ENCODE results near the gene EDC3. TPM values are rescaled to one million over a fixed set of nuclear protein-coding genes. Genes with fewer than 3 reads are reported as not detected.
"Not testable (repeated sequence)": the region's sequence is repeated elsewhere in the genome, so short reads cannot be mapped to it uniquely, and the experiment has no call there.

EDC3 gene
- total RNA-seq, 1 donor from 2014 or later, result 11.0 TPM

DNA sequence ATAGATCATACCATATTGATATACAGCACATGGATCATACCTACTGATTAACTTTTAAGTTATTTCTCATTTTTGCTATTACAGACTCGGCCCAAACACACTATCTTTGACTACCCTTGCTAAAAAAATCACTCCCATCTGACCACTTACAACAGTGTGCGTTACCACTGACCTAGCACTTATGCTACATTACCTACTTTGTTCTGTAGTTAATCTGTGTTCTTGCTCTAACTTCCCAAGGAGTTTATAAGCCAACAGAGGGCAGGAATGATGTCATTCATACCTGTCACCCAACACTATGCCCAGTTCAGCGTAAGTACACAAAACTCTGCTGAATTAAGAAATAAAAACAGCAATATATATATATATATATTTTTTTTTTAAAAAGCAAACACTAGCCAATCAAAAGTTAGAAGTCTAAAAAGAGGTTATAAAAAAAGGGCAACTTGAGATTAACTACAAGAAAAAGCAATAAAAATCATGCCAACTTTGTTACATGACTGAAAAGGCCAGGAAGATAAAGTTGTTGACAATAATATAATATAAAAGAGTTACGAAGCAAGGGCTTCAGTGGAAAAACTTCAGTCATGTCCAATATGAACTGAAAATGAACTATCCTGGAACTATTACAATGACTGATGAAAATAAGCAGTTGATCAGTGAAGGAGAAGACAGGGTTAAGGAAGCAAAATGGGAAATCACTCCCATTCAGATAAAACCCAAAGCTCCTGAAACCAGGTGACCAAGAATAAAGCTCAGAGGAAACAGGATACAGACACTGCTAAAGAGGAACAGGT lies 33.6 kb downstream of the EDC3 start:
- TF ChIP-seq, protein P1, sequence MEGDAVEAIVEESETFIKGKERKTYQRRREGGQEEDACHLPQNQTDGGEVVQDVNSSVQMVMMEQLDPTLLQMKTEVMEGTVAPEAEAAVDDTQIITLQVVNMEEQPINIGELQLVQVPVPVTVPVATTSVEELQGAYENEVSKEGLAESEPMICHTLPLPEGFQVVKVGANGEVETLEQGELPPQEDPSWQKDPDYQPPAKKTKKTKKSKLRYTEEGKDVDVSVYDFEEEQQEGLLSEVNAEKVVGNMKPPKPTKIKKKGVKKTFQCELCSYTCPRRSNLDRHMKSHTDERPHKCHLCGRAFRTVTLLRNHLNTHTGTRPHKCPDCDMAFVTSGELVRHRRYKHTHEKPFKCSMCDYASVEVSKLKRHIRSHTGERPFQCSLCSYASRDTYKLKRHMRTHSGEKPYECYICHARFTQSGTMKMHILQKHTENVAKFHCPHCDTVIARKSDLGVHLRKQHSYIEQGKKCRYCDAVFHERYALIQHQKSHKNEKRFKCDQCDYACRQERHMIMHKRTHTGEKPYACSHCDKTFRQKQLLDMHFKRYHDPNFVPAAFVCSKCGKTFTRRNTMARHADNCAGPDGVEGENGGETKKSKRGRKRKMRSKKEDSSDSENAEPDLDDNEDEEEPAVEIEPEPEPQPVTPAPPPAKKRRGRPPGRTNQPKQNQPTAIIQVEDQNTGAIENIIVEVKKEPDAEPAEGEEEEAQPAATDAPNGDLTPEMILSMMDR (conservative IDR thresholded peaks at IDR 0.05; ENCODE audit: low read depth, low read length), result no peak
- no peak overlapping the region for H3K4me3 ChIP-seq (ENCODE audit: low read depth, low read length)

DNA sequence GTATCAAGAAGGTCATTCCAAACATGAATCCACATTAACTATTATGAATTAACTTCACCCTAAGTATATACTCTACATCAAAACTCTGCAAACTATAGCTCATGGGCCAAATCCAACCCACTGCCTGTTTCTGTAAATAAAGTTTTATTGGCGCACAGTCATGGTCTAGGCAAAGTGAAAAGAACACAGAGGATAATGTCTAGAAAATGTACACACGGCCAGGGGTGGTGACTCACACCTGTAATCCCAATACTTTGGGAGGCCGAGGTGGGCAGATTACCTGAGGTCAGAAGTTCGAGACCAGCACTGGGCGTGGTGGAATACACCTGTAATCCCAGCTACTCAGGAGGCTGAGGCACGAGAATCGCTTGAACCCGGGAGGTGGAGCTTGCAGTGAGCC lies 34.5 kb downstream of the EDC3 start:
- not testable (repeated sequence) for H3K4me3 ChIP-seq (ENCODE audit: low read depth, low read length); DNase-seq (ENCODE audit: low read depth)

More for the DNA sequence above, 33.6 kb downstream of the EDC3 start:
- no peak for DNase-seq (ENCODE audit: low read depth)

DNA sequence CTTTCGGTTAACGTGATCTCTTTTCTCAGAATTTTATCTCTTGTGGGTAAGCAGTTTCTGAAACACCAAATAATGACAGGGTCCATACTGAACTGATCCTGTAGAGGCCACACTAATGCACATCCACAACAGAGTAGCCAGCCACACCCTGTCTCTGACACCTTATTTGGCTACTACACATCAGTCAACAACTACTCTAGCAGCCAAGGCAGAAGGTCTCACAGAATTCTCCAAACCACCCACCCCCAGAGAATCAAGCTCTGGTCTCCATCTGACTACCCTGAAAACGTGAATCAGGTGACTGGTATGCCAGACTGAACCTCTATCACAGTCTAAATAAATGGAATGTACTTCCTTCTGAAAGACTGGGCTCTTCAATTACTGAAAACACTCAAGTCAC lies 38.0 kb downstream of the EDC3 start:
- TF ChIP-seq, protein P1 (conservative IDR thresholded peaks at IDR 0.05; ENCODE audit: low read depth, low read length), result no peak
- no peak overlapping the region for H3K4me3 ChIP-seq (ENCODE audit: low read depth, low read length)
- DNase-seq (ENCODE audit: low read depth), result no peak

DNA sequence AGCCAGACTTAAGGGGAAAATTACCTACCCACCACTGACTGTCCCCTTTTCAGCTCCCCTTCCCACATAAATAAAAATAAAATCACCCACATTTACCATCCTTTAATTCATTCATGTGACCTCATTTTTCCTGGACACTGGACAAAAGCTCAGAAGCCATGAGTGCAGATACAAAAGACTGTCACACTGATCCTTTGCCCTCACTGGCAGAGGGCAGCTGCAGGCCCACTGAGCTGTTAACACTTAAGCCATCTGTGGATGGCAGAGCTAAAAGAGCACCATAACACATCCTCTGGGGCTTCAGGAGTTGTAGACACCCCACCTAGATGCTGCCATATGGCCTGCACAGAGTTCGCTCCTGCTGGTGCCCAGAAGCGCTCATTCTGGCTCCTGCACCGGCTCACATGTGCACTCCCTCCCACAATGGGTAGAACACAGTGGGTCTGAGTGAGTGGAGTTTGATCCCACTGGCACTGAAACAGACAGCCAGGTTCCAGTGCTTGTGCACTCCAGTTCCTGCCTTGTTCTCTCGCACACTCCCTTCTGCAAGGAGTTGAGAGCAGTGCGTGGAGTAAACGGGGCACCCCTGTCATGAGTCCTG lies 38.8 kb downstream of the EDC3 start:
- no peak for DNase-seq (ENCODE audit: low read depth)
- TF ChIP-seq, protein P1 (conservative IDR thresholded peaks at IDR 0.05; ENCODE audit: low read depth, low read length), result no peak
- H3K4me3 ChIP-seq (ENCODE audit: low read depth, low read length), result no peak overlapping the region

DNA sequence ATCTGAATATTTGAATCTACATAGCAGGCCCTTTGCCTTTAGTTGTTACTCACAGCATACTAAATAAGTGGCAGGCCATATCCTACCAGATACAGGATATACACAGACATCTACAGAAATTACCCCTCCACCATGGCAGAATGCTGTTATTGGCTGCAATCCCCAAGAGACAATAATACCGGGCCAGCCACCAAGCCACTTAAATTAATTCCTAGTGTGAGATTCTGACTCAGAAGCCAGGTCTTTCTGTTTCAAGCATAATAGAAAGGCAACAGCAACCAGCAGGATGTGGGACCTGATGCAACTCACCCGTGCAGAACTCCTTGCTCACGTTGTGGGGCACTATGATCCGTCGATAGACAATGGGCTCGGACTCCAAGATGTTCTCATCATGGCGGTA lies 40.4 kb downstream of the EDC3 start:
- TF ChIP-seq, protein P1 (conservative IDR thresholded peaks at IDR 0.05; ENCODE audit: low read depth, low read length), result no peak
- DNase-seq (ENCODE audit: low read depth), result no peak
- H3K4me3 ChIP-seq (ENCODE audit: low read depth, low read length), result no peak overlapping the region

DNA sequence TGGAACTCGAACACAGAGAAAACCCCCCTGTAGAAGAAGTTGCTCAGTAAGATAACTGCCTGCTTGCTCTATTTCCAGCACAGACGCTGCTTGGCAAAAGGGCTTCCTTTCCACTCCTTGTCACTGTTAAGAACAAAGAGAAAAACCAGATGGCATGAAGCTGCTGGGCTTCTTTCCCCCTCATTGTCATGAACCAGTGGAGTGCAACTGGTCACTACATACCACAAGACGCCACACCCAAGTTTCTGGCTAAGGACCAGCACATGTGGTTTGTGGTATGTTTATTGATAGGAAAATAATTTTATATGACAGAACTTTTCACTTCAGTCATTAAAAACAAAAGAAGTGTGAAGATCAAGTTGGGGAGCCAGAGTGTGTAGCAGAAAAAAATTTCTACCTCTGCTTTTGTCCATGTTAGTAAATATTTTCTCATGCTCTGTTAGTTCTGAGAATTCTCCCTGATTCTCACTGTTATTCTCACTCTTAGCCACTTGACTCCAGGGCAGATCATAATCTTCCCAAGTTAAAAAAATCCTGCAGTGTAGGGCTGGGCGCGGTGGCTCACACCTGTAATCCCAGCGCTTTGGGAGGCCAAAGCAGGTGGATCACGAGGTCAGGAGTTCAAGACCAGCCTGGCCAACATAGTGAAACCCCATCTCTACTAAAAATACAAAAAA lies 42.3 kb downstream of the EDC3 start:
- TF ChIP-seq, protein P1 (conservative IDR thresholded peaks at IDR 0.05; ENCODE audit: low read depth, low read length), result no peak
- no peak overlapping the region for H3K4me3 ChIP-seq (ENCODE audit: low read depth, low read length)
- DNase-seq (ENCODE audit: low read depth), result peak; percentile 54

DNA sequence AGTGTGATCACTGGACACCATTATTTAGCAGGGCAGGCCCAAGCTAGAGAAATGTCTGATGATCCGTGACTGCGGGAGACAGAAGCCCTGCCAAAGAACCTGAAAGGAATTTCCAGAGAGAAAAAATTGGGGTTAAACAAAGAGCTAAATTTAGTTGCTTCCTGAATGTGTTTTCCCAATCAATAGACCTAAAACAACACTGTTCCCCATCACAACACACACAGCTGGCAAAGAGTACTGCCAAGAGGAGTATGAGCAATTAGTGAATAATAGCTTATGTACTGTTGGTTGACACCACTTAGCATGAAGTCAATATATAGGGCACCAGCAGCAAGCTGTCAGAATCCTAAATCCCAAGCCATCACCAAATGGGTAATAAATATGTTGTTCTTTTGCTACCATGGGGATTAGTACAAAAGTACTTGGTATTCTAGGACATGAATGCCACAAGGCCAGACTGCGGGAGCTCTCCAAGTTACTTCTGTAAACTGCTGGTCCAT lies 44.5 kb downstream of the EDC3 start:
- TF ChIP-seq, protein P1 (conservative IDR thresholded peaks at IDR 0.05; ENCODE audit: low read depth, low read length), result no peak
- peak; percentile 80 for DNase-seq (ENCODE audit: low read depth)
- H3K4me3 ChIP-seq (ENCODE audit: low read depth, low read length), result no peak overlapping the region
